ENCODE results near the gene FRAS1. TPM values are rescaled to one million over a fixed set of nuclear protein-coding genes. Genes with fewer than 3 reads are reported as not detected.

The FRAS1 gene
- total RNA-seq, 1 experiment from 2014 or later: 3.4 TPM

DNA sequence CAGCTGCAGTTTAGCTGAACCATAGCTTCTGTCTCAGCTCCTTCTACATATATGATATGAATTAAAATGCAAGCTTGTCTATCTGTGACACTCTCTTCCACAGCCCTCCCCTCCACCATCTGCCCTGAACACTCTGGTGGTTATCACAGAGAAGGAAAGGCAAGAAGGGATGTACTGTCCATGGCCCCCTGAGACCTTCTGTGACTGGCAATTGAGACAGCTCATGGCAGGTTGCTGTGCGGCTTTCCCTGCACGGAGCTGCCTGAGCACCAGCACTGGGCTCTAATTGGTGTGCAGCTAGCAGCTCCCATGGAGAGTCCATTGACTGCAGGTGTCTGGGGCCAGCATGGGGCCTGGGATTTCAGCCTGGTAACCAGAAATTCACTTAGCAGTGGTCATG lies 384.6 kb downstream of the FRAS1 start:
- ATAC-seq: no peak
- Histone ChIP-seq H3K4me2 (ENCODE audit: low read length) (no peak overlapping the region), H3K79me2 (ENCODE audit: low read length) (no peaks in the 10 kb centered on the region), H3K9me3 (ENCODE audit: low read length) (no peaks in the 10 kb centered on the region), H3K36me3 (ENCODE audit: low read depth, low read length) (no peaks in the 10 kb centered on the region), H3K9ac (ENCODE audit: low read length) (no peak overlapping the region), H3K27ac (ENCODE audit: low read length) (no peak overlapping the region), H3F3A (ENCODE audit: low read length, unreplicated experiment) (no peaks in the 10 kb centered on the region), H3K27me3 (ENCODE audit: low read length) (no peaks in the 10 kb centered on the region), H3K4me1 (ENCODE audit: insufficient read depth, low read length) (no peaks in the 10 kb centered on the region), H3K4me3 (ENCODE audit: low read length) (no peak overlapping the region), H4K20me1 (ENCODE audit: low read length) (no peaks in the 10 kb centered on the region), H2AFZ (ENCODE audit: low read length) (no peak overlapping the region), H3K9me2 (replicated peaks; ENCODE audit: low read length) (no peaks in the 10 kb centered on the region)
- ChIA-PET CTCF (no interaction called here), POLR2A (ENCODE audit: unreplicated experiment) (no interaction called here)
- no peak for DNase-seq
- no TSS peak for BruUV-seq (replicated peaks)
- intact Hi-C loops (cut with micrococcal nuclease): no loop called here
- TF ChIP-seq EZH2 (IDR thresholded peaks at IDR 0.05; ENCODE audit: low read length, unreplicated experiment) (no peak), EZH2phosphoT487 (IDR thresholded peaks at IDR 0.05; ENCODE audit: borderline replicate concordance, low read length) (no peak)
- TF ChIP-seq, protein P1, sequence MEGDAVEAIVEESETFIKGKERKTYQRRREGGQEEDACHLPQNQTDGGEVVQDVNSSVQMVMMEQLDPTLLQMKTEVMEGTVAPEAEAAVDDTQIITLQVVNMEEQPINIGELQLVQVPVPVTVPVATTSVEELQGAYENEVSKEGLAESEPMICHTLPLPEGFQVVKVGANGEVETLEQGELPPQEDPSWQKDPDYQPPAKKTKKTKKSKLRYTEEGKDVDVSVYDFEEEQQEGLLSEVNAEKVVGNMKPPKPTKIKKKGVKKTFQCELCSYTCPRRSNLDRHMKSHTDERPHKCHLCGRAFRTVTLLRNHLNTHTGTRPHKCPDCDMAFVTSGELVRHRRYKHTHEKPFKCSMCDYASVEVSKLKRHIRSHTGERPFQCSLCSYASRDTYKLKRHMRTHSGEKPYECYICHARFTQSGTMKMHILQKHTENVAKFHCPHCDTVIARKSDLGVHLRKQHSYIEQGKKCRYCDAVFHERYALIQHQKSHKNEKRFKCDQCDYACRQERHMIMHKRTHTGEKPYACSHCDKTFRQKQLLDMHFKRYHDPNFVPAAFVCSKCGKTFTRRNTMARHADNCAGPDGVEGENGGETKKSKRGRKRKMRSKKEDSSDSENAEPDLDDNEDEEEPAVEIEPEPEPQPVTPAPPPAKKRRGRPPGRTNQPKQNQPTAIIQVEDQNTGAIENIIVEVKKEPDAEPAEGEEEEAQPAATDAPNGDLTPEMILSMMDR (conservative IDR thresholded peaks at IDR 0.05; ENCODE audit: low read depth, low read length): no peak

DNA sequence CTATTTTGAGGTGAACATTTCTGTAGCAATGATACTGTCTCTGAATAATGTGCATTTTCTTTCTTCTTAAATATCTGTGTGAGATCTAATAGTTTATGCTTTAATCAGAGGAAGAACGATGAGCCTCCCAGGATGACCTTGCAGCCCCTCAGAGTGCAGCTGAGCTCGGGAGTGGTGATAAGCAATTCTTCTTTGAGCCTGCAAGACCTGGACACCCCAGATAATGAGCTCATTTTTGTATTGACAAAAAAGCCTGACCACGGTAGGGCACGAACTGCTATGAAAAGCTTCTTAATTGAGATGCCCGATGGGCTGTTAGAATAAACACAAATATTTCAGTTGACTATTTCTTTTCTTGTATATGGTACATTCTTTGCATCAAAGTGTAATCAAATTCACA lies 389.5 kb downstream of the FRAS1 start:
- Histone ChIP-seq H3K9me2 (replicated peaks; ENCODE audit: low read length) (no peaks in the 10 kb centered on the region), H3F3A (ENCODE audit: low read length, unreplicated experiment) (no peaks in the 10 kb centered on the region), H3K36me3 (ENCODE audit: low read depth, low read length) (no peaks in the 10 kb centered on the region), H3K4me2 (ENCODE audit: low read length) (no peak overlapping the region), H3K4me3 (ENCODE audit: low read length) (no peak overlapping the region), H3K79me2 (ENCODE audit: low read length) (no peaks in the 10 kb centered on the region), H3K9ac (ENCODE audit: low read length) (no peak overlapping the region), H2AFZ (ENCODE audit: low read length) (no peak overlapping the region), H3K4me1 (ENCODE audit: insufficient read depth, low read length) (no peaks in the 10 kb centered on the region), H4K20me1 (ENCODE audit: low read length) (no peaks in the 10 kb centered on the region), H3K27ac (ENCODE audit: low read length) (no peak overlapping the region), H3K9me3 (ENCODE audit: low read length) (no peaks in the 10 kb centered on the region), H3K27me3 (ENCODE audit: low read length) (no peaks in the 10 kb centered on the region)
- CTCF ChIA-PET: no interaction called here
- ATAC-seq (no peak), DNase-seq (no peak)
- POLR2A ChIA-PET (ENCODE audit: unreplicated experiment): interaction anchor here (0.7 kb wide), 1 partner anchor 22 kb away, joined by 6 read pairs; no protein-coding TSS in a partner anchor
- no TSS peak for BruUV-seq (replicated peaks)
- intact Hi-C loops (cut with micrococcal nuclease): no loop called here
- TF ChIP-seq EZH2phosphoT487 (IDR thresholded peaks at IDR 0.05; ENCODE audit: borderline replicate concordance, low read length) (no peak), EZH2 (IDR thresholded peaks at IDR 0.05; ENCODE audit: low read length, unreplicated experiment) (no peak)
- TF ChIP-seq, protein P1 (conservative IDR thresholded peaks at IDR 0.05; ENCODE audit: low read depth, low read length): no peak

DNA sequence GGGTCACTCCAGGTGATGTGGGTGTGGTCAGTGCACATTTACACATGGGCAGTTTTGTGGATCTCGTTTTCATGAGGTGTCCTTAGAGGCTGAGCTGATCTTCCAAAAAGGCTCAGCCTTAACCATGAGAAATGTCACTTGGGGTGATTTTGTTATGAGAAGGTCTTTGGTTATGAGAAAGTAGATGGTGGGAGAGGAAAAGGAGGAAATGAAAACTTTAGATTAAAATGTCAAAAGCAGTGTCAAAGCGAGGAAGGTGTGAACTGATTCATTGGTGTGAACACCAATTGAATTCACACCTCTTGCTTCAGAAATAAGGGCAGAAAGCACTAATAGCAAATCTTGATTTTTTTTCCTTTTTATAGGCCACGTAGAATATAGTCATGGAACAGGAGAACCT lies 394.3 kb downstream of the FRAS1 start:
- POLR2A ChIA-PET (ENCODE audit: unreplicated experiment): no interaction called here
- BruUV-seq (replicated peaks): no TSS peak
- Histone ChIP-seq H3K9me2 (replicated peaks; ENCODE audit: low read length) (no peaks in the 10 kb centered on the region), H2AFZ (ENCODE audit: low read length) (no peak overlapping the region), H3K4me3 (ENCODE audit: low read length) (no peak overlapping the region), H3F3A (ENCODE audit: low read length, unreplicated experiment) (no peaks in the 10 kb centered on the region), H3K27me3 (ENCODE audit: low read length) (no peaks in the 10 kb centered on the region), H3K36me3 (ENCODE audit: low read depth, low read length) (no peaks in the 10 kb centered on the region), H3K79me2 (ENCODE audit: low read length) (no peaks in the 10 kb centered on the region), H3K4me1 (ENCODE audit: insufficient read depth, low read length) (no peaks in the 10 kb centered on the region), H3K9me3 (ENCODE audit: low read length) (no peaks in the 10 kb centered on the region), H3K27ac (ENCODE audit: low read length) (no peak overlapping the region), H3K4me2 (ENCODE audit: low read length) (no peak overlapping the region), H3K9ac (ENCODE audit: low read length) (no peak overlapping the region), H4K20me1 (ENCODE audit: low read length) (no peaks in the 10 kb centered on the region)
- no peak for DNase-seq
- CTCF ChIA-PET: no interaction called here
- TF ChIP-seq, protein P1 (conservative IDR thresholded peaks at IDR 0.05; ENCODE audit: low read depth, low read length): no peak
- TF ChIP-seq EZH2phosphoT487 (IDR thresholded peaks at IDR 0.05; ENCODE audit: borderline replicate concordance, low read length) (no peak), EZH2 (IDR thresholded peaks at IDR 0.05; ENCODE audit: low read length, unreplicated experiment) (no peak)
- intact Hi-C loops (cut with micrococcal nuclease): no loop called here
- ATAC-seq: no peak

All from PC-3 (cell line).